Stimulated activated naive B cell treated with anti-CD40 and anti-IgM and Interleukin-4, amounts not matched to agents 10 μg/mL and 1 μg/mL and 100 μg/mL, for 72 hours (primary cell): Measurements from ENCODE around the gene MCF2L.
A peak's percentile ranks its signal among the peaks of the same experiment; 100 is the strongest.

Source experiments
- ATAC-seq, 2 donors: fragments of 150-1000 bp; cut with Tn5 transposase; replicated peaks; 2 replicates each; pipeline ENCODE4 v1.10.0; 2021; ENCODE audit warnings: moderate library complexity in 1 of 2
- DNase-seq: peaks from one replicate; pipeline ENCODE4 v3.0.0; 2021
- H3K27ac Mint-ChIP-seq: one replicate; pipeline ENCODE4 v1.8.0; 2022; ENCODE audit warnings: mild to moderate bottlenecking, mixed read lengths
- H3K27me3 Mint-ChIP-seq, 2 donors: one replicate each; pipeline ENCODE4 v1.8.0; 2022; ENCODE audit warnings: mixed read lengths in 2 of 2
- H3K36me3 Mint-ChIP-seq, 2 donors: one replicate each; pipeline ENCODE4 v1.8.0; 2022; ENCODE audit warnings: mixed read lengths in 2 of 2, mild to moderate bottlenecking in 1 of 2
- H3K4me1 Mint-ChIP-seq, 2 donors: one replicate each; pipeline ENCODE4 v1.8.0; 2022; ENCODE audit warnings: mixed read lengths in 2 of 2, mild to moderate bottlenecking in 1 of 2
- H3K4me3 Mint-ChIP-seq, 2 donors: one replicate each; pipeline ENCODE4 v1.8.0; 2022; ENCODE audit warnings: mild to moderate bottlenecking in 2 of 2, mixed read lengths in 2 of 2, moderate library complexity in 1 of 2
- H3K9me3 Mint-ChIP-seq, 2 donors: one replicate each; pipeline ENCODE4 v1.8.0; 2022; ENCODE audit warnings: mixed read lengths in 2 of 2, mild to moderate bottlenecking in 1 of 2

The MCF2L gene

DNA sequence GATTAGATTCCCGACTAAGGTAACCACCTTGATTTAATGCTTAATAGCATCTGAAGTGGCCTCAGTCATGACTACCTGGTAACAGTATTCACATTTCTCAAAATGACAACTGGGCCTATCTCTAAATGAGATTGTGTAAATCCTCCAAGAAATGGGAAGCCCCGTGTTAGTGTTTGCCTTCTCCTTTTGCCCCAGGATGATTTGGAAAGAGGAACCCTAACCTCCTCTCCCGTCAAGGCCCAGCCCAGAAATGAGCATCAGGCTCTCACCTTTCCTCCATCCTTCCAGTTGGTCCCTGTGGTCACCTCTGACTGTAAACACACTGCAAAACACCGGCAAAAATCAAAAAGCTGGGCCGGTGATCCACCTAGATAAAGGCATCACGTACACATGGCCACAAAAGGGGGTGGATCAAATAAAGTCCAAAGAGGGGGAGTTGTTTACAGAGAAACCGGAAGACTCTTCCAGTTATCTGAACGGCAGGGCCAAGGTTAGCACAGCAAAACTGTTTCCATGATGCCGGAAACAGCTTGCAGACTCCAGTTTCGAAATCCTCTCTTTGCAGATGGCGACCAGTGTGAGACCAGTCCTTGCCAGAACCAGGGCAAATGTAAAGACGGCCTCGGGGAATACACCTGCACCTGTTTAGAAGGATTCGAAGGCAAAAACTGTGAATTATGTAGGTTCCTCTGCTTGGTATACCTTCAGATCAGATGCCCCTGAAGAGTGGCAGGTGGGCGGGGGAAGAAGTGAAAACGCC lies 170.0 kb downstream of the MCF2L start:
- Mint-ChIP-seq H3K4me3 (no peak overlapping the region), H3K9me3 (no peaks in the 10 kb centered on the region), H3K36me3 (no peaks in the 10 kb centered on the region), H3K27me3 (peaks cover 4 to 21% of the 10 kb centered on the region in 2 donors), H3K27ac (no peak overlapping the region), H3K4me1 (no peaks in the 10 kb centered on the region)
- no peak for ATAC-seq
- DNase-seq: no peak

DNA sequence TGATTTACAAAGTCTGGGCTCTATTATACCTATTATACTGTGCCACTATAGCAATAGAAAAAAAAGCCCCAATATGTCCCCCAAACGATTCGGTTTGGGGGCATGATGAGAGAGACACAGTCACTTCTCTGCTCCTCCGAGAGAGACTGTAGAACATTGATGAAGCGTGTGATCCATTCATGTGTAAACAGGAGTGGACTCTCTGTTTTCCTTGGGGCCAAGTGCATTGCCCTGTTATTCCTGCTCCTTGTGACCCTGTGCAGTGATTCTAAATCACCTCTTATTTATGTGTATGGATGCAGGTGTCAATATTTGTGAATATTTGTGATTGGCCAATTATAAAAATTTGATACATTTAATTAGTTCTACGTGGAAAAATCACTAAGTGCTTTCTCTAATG lies 170.6 kb downstream of the MCF2L start:
- DNase-seq (no peak), ATAC-seq (no peak)
- Mint-ChIP-seq H3K9me3 (no peaks in the 10 kb centered on the region), H3K27me3 (peaks cover 4 to 21% of the 10 kb centered on the region in 2 donors), H3K36me3 (no peaks in the 10 kb centered on the region), H3K4me1 (no peaks in the 10 kb centered on the region), H3K4me3 (no peak overlapping the region), H3K27ac (no peak overlapping the region)

DNA sequence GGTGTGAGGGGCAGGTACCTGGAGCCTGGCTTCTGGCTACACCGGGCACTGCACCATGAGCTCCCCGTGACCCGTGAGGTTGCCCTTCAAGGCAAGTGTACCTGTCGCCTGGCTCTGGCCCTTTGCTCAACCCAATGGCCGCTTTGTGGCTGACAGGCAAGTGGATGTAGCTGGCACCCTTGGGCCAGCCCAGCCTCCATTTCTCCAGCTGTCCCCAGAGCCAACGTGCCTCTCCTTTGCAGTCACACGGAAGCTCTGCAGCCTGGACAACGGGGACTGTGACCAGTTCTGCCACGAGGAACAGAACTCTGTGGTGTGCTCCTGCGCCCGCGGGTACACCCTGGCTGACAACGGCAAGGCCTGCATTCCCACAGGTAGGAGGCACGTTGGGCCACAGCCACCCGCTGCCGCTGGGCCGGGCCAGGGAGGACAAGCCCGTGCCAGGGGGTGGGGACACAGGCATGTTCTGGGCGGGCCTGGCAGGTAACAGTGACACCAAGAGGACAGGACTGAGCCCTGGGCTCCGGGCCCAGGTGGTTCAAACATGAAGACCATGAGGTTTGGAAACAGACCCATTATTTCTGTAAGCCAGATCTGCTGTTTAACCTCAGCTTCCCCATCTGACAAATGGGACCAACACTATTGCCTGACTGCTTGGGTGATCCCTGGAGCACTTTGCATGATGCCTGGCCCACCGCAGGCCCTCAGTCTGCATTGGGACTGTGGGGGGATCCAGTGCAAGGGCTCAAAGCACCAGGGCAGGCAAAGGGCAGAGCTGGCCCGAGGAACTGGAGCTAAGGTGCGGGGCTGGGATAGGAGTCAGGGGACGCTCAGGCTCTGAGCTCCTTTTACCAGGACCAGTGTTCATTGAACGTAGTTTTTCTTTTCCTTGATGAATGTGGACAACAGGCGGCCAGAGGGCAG lies 171.9 kb downstream of the MCF2L start:
- Mint-ChIP-seq H3K36me3 (no peaks in the 10 kb centered on the region), H3K4me1 (peaks cover 0 to 3% of the 10 kb centered on the region in 2 donors), H3K9me3 (no peaks in the 10 kb centered on the region), H3K27me3 (peaks cover 10 to 21% of the 10 kb centered on the region in 2 donors), H3K27ac (no peak overlapping the region), H3K4me3 (no peak overlapping the region)
- DNase-seq (no peak), ATAC-seq (no peak)

DNA sequence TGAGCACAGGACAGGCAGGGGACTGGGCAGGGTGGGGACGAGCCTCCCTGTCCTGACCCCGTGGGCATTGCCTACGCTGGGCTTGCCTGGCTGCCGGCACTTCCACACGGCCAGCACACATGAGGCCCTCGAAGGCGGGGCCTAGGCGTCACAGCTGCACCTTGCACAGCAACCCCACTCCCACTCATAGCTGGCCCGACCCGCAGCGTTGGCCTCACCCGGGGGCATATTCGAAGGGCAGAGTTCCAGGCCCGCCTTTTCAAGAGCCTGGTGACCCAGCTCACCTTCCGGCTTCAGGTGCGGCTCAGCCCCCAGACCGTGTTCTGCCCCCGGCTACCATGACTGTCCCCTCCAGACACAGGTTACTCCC lies 172.6 kb downstream of the MCF2L start:
- Mint-ChIP-seq H3K27ac (no peak overlapping the region), H3K27me3 (peaks cover 12 to 21% of the 10 kb centered on the region in 2 donors)
- no peak for ATAC-seq

DNA sequence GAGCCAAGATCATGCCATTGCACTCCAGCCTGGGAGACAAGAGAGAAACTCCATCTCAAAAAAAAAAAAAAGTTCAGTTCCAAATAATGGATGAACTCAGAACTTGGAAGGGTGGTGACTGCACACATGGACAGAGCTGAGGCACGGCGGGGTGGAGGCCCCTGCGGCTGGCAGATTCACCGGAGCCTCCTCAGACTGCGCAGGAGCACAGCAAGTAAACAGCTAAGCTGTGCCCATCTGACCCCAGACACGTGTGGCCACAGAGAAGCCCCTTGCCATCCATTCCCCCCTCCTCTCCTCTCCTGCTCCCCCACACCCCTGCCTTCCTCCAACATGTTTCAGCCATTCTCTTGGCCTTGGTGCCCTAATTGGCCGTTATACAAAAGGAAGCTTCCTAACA lies 173.9 kb downstream of the MCF2L start:
- H3K27me3 Mint-ChIP-seq: peaks cover 17 to 27% of the 10 kb centered on the region in 2 donors
- no peak overlapping the region for H3K4me3 Mint-ChIP-seq
- no peaks in the 10 kb centered on the region for H3K9me3 Mint-ChIP-seq
- no peaks in the 10 kb centered on the region for H3K36me3 Mint-ChIP-seq
- DNase-seq (no peak), ATAC-seq (no peak)
- peaks cover 0 to 4% of the 10 kb centered on the region in 2 donors for H3K4me1 Mint-ChIP-seq
- H3K27ac Mint-ChIP-seq: peak overlapping the region; percentile 69

More for the DNA sequence above, 172.6 kb downstream of the MCF2L start:
- no peak for DNase-seq
- Mint-ChIP-seq H3K36me3 (no peaks in the 10 kb centered on the region), H3K9me3 (no peaks in the 10 kb centered on the region), H3K4me1 (peaks cover 0 to 4% of the 10 kb centered on the region in 2 donors), H3K4me3 (no peak overlapping the region)

DNA sequence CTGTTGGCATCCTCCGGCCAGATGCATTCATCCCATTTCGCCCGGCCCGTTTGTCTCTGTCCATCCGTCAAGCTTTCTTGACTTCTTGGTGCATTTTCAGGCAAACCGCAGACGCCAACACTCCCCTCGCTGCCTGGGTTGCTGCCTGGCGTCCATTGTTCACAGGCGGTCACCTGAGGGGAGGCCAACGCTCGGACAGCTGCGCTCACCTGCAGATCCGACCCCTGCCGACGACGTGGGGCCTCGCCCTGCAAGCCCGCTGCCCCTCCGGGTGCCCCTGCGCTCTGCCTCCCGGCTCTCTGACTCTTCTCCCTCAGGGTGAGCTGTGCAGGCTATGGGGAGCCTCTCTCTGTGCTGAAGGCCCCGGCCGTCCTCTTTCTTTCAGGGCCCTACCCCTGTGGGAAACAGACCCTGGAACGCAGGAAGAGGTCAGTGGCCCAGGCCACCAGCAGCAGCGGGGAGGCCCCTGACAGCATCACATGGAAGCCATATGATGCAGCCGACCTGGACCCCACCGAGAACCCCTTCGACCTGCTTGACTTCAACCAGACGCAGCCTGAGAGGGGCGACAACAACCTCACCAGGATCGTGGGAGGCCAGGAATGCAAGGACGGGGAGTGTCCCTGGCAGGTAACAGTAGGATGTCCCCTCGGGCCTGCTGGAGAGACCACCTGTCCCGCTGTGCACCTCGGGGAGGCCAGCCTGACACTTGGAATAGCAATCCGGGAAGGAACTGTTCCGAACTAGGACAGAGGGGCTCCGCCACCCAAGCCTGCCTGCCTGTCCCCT lies 174.6 kb downstream of the MCF2L start:
- Mint-ChIP-seq H3K36me3 (no peaks in the 10 kb centered on the region), H3K9me3 (no peaks in the 10 kb centered on the region), H3K27me3 (peaks cover 21 to 30% of the 10 kb centered on the region in 2 donors), H3K4me1 (peaks cover 0 to 4% of the 10 kb centered on the region in 2 donors), H3K4me3 (no peak overlapping the region), H3K27ac (no peak overlapping the region)
- no peak for ATAC-seq
- no peak for DNase-seq

DNA sequence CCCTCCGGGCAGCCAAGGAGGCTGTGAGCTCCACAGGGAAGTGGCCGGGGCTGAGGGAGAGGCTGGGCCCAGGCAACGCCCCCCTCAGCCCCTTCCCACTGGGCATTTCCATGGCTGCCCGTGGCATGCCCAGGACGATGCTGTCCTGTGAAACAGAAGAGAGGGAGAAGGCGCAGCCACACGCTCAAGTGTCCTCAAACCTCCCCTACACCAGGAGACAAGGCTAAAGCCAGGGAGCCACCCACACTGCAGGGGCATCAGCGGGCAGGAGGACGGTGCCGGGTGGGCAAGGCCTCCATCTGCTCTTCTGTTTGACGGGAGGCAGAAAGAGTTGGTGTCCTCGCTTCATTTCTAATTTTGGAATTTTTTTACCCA lies 175.2 kb downstream of the MCF2L start:
- Mint-ChIP-seq H3K27me3 (peaks cover 26 to 30% of the 10 kb centered on the region in 2 donors), H3K36me3 (no peaks in the 10 kb centered on the region)

DNA sequence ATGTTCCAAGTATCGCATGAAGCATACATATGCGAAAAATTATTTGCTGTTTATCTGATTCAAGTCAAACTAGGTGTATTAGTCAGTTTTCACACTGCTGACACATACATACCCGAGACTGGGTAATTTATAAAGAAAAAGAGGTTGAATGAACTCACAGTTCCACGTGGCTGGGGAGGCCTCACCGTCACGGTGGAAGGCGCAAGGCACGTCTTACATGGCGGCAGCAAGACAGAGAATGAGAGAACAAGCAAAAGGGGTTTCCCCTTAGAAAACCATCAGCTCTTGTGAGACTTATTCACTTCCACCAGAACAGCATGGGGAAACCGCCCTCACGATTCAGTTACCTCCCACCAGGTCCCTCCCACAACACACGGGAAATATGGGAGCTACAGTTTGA lies 176.5 kb downstream of the MCF2L start:
- no peaks in the 10 kb centered on the region for H3K9me3 Mint-ChIP-seq
- H3K4me1 Mint-ChIP-seq: peaks cover 0 to 4% of the 10 kb centered on the region in 2 donors
- H3K36me3 Mint-ChIP-seq: no peaks in the 10 kb centered on the region
- no peak overlapping the region for H3K27ac Mint-ChIP-seq
- no peak for ATAC-seq
- no peak overlapping the region for H3K4me3 Mint-ChIP-seq
- no peak for DNase-seq
- H3K27me3 Mint-ChIP-seq: peaks cover 33 to 36% of the 10 kb centered on the region in 2 donors

More for the DNA sequence above, 175.2 kb downstream of the MCF2L start:
- Mint-ChIP-seq H3K4me3 (no peak overlapping the region), H3K4me1 (peaks cover 0 to 4% of the 10 kb centered on the region in 2 donors), H3K9me3 (no peaks in the 10 kb centered on the region), H3K27ac (no peak overlapping the region)
- DNase-seq: no peak
- ATAC-seq: no peak

DNA sequence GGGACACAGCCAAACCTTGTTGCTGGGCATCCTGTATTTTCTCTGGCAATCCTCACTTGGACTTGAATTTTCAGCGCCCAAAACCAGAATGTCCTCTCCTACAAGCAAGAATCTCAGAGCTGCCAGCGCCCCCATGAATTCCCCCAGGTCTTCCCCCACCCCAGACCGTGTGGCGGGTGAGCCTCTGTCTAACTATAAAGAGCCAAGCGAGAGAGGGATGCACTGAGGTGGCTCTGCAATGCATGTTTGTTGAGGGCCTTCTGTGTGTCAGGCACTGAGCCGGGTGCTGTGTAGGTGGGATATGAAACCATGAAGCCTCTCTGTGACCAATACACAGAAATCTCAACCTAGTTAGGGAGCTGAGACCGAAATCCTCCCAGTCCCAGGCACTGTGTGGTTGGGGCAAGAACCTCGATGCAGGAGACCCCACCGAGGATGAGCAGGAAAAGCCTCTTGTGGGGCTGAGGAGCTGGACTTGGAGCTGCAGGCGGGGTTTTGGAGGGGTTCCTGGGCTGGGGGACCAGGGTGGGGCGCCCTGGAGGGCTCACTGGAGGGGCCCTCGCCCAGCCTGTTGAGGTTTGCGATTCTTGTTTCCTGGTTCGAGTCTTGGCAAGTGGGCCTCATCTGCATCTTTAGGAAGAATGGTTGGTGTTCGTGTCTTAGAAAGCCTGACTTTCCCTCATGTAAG lies 177.0 kb downstream of the MCF2L start:
- ATAC-seq (no peak), DNase-seq (no peak)
- Mint-ChIP-seq H3K36me3 (peaks cover 0 to under 1% of the 10 kb centered on the region in 2 donors), H3K4me3 (no peak overlapping the region), H3K4me1 (peaks cover 0 to 4% of the 10 kb centered on the region in 2 donors), H3K9me3 (no peaks in the 10 kb centered on the region), H3K27ac (no peak overlapping the region), H3K27me3 (peaks cover 37 to 40% of the 10 kb centered on the region in 2 donors)

DNA sequence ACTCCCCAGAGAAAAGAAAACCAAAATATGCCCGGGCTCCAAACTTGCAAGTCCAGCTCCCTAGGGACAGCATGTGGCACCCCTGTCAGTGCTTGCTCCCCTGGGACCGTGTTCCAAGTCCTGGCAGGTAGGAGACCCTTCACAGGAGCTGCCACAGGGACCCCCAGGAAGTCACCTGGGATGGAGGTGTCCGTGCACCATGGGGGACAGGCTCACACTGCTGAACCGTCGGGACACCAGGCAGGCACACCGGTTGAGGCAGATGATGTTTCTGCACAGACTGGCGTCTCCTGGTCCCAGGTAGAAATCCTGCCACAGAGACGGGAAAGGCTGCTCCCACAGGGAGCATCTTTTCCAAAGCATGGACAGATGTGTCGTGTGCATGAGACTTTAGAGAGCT lies 177.7 kb downstream of the MCF2L start:
- H3K4me1 Mint-ChIP-seq: peaks cover 2 to 7% of the 10 kb centered on the region in 2 donors
- H3K4me3 Mint-ChIP-seq: no peak overlapping the region
- ATAC-seq (no peak), DNase-seq (no peak)
- peaks cover 43 to 44% of the 10 kb centered on the region in 2 donors for H3K27me3 Mint-ChIP-seq
- peaks cover 0 to 2% of the 10 kb centered on the region in 2 donors for H3K36me3 Mint-ChIP-seq
- H3K9me3 Mint-ChIP-seq: no peaks in the 10 kb centered on the region
- no peak overlapping the region for H3K27ac Mint-ChIP-seq

DNA sequence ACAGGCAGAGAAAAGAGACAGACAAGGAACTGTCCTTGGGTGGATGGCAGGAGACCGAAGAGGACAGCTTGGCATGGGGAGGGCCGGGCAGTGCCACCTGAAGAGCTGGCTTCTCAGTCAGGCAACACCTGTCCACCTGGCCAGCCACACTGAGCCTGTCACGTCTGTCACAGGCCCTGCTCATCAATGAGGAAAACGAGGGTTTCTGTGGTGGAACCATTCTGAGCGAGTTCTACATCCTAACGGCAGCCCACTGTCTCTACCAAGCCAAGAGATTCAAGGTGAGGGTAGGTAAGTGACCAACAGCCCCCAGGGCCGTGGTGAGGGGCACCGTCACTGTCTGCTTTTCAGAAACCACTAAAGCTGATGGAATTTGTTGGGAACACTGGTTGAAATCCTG lies 178.2 kb downstream of the MCF2L start:
- Mint-ChIP-seq H3K4me3 (no peak overlapping the region), H3K27ac (no peak overlapping the region)
- DNase-seq: no peak

DNA sequence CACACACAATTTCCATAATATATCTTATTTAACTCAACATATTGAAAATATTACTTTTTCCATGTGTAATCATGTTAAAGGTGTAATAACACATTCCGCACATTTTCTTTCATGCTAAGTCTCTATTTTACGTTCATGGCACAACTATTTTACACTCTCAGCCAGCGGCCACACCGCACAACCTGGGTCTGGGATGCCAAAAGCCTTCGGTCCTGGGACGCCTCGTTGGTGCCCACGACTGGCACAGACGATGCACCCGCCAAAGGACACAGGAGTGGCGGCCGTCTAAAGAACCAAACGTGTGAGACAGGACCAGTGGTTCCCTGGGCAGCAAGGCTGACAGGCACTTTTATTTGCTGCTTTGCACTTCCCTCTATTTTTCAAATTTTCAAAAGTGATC lies 179.4 kb downstream of the MCF2L start:
- Mint-ChIP-seq H3K9me3 (no peaks in the 10 kb centered on the region), H3K27ac (no peak overlapping the region), H3K4me3 (no peak overlapping the region), H3K4me1 (peaks cover 17 to 19% of the 10 kb centered on the region in 2 donors), H3K27me3 (peaks cover 54% of the 10 kb centered on the region in 2 donors), H3K36me3 (peaks cover 0 to 2% of the 10 kb centered on the region in 2 donors)
- DNase-seq (no peak), ATAC-seq (no peak)

More for the DNA sequence above, 178.2 kb downstream of the MCF2L start:
- ATAC-seq: no peak
- H3K36me3 Mint-ChIP-seq: peaks cover 0 to 2% of the 10 kb centered on the region in 2 donors
- no peaks in the 10 kb centered on the region for H3K9me3 Mint-ChIP-seq
- H3K4me1 Mint-ChIP-seq: peaks cover 7 to 10% of the 10 kb centered on the region in 2 donors
- peaks cover 46 to 47% of the 10 kb centered on the region in 2 donors for H3K27me3 Mint-ChIP-seq

DNA sequence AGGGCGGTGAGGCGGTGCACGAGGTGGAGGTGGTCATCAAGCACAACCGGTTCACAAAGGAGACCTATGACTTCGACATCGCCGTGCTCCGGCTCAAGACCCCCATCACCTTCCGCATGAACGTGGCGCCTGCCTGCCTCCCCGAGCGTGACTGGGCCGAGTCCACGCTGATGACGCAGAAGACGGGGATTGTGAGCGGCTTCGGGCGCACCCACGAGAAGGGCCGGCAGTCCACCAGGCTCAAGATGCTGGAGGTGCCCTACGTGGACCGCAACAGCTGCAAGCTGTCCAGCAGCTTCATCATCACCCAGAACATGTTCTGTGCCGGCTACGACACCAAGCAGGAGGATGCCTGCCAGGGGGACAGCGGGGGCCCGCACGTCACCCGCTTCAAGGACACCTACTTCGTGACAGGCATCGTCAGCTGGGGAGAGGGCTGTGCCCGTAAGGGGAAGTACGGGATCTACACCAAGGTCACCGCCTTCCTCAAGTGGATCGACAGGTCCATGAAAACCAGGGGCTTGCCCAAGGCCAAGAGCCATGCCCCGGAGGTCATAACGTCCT lies 180.0 kb downstream of the MCF2L start:
- Mint-ChIP-seq H3K4me3 (no peak overlapping the region), H3K4me1 (peaks cover 20 to 22% of the 10 kb centered on the region in 2 donors), H3K27me3 (peaks cover 54% of the 10 kb centered on the region in 2 donors), H3K9me3 (no peaks in the 10 kb centered on the region), H3K27ac (no peak overlapping the region), H3K36me3 (peaks cover 0 to 2% of the 10 kb centered on the region in 2 donors)
- DNase-seq (no peak), ATAC-seq (no peak)
